Activated CD4-positive, CD25-positive, alpha-beta regulatory T cell treated with anti-CD3 and anti-CD28 coated beads, Interleukin-2, amount 50 U/mL, for 16 hours (primary cell): ENCODE results near the gene CDH13.

Source experiments
- DNase-seq: peaks from one replicate; pipeline ENCODE4 v3.0.0-alpha.2; 2020; ENCODE audit warnings: low read depth, low spot score

Gene CDH13

DNA sequence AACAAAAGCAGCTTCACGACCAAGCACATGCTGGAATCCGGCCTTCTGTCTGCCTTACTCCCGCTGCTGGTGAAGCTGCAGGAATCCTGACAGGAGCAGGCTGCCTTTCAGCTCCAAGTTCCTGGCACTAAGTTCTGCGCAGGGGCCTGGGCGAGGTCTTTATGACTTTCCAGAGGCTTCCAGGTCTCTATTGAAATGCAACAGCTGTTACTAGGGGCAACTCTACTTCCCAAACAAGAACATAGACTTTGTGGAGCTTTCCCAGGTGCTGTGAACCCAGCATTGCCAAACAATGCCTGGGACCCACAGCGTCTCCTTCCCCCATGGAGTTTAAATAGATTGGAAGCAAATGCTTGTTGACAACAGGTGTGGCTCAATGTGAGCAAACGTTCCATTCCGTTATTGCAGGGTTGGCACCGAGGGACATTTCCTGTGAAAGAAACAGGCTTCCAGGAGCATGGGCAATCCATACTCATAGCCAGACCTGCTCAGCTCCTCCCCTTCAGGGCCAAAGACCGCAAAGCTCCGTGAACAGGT is 156.0 kb downstream of the CDH13 start:
- DNase-seq = no peak

DNA sequence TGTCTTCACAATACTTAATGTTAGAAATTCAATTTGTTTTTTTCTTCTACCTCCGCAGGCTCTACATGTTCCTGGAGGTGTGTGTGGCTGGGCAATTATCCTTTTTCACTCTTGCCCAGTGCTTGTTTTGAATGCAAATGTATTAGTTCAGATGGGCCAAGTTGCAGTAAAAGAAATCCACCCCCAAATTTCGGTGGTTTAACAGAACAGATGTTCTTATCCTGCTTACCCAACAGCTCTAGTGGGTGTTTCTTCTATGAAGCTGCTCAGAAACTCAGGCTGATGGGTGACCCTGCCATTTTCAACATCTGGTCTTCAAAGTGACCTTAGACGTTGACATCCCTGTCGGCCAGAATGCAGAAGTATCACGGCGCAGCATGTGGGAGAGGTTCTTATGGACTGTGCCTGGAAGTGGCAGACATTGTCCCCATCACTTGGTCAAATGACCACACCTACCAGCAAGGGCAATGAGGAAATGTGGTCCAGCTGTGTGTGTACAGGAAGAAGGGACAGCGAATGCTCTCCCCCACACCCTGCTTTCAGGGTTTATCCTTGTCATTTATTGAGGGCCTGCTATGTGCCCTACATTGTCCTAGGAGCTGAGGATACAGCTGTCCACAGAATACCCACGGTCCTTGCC is 157.3 kb downstream of the CDH13 start:
- no peak for DNase-seq

DNA sequence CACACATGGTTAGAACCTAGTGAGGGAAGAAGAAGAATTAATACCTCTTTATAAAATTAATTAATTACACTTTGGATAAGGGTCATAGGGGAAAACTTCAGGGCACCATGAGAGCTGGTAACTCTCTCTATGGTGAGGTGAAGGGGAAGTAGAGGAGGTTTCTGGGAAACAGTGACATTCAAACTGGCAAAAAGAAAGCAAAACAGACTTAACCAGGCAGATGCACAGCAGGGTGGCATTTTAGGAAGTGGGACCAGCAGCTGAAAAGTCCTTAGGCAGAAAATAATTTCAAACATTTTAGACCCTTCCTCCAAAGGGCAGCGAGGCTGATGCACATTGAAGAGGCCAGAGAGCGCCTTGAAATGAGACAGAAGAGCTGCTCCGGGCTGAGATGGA is 157.8 kb downstream of the CDH13 start:
- DNase-seq = no peak

DNA sequence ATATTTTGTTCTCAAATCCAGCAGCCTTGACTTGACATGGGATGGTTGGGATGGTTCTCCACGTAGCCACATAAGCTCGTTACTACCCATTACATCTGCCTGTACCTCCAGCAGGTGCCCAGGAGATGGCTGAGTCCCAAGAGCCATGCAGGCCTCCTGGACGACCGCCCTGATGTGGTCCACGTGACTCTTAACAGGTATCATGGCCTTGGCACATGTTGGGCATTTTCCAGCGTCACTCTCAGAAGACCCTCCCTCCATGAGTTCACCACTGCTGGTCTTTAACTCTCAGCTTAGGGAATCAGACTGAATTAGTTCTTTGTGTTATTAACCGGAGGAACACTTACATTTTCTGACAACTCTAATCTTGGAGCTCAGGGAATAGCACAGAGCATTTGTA is 161.5 kb downstream of the CDH13 start:
- no peak for DNase-seq

DNA sequence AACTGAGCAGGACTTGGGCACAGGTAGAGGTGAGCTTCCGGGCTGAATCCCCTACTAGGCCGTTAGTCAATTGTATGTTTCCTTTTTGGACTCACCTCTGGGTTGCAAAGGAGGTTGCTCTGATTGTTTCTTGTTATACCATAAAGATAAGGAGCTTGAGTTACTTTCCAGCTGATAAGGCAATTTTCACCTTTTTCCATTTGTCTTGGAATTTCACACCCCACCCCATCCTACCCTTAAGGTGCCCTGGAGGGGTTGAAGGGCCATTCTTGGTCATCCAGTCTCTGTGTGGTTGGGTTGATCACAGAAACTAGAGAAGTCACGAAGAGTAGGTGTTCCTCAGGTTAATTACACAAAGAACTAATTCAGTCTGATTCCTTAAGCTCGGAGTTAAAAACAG is 162.2 kb downstream of the CDH13 start:
- DNase-seq = no peak

DNA sequence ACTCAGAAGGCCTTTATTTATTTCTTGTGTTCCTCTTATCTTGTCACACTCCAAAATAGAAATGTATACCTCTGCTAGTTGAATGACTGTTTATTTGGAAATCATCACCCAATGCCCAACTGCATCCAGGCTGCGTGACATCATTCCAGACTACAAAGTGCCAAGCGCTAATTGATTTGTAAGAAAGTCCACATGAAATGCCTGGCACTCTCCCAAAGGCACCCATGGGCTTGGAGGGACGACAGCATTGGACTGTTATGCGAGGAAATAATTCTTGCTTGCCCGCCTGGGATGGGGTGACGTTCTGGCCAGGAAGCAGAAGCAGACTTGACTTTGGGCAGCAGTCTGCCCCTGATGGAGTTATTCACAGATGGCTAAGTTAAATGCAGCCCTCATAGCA is 165.9 kb downstream of the CDH13 start:
- no peak for DNase-seq

DNA sequence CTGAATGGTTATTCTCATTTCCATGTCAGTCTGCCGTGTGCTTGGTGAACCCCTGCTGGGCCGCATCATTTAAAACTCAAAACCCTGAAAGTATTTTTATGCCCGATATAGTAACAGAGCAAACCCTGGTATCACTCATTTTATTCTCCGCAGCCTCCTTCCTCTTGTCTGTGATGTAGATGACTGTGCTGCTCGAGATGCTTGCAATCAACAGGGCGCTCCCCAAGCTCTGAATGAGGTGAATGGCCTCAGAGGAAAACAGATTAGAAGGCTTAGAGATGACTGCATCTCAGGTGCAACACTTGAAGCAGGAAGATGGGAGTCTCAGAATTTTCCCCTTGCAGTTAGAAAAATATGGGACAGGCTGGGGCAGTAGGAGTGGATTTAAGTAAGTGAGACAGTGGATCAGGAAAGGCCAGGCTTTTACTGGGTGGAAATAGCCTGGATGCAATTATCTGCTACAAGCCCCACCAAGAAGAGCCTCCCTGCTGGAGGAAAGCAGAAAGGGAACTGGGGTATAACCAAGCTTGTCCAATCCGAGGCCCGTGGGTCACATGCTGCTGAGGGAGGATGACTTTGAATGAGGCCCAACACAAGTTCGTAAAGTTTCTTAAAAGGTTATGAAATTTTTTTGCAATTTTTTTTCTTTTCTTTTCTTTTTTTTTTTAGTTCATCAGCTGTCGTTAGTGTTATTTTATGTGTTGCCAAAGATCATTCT is 166.9 kb downstream of the CDH13 start:
- no peak for DNase-seq

DNA sequence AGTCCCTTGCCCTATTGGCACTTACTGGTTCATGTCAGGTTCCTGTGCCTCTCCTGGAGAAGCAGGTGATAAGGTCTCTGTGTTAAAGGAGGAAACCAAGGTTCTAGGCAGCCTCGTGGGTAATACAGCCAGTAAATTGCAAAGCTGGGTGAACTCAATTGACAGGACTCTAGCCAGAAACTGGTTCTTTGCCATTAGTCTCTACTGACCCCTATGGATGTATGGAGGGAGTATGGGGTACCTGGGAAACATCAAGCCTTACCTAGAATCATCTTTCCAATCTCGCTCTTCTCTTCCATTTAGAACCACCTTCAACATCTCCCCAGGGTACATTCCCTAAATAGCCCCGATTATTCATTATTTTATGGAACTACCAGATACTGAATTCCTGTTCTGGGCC is 169.3 kb downstream of the CDH13 start:
- DNase-seq = no peak

DNA sequence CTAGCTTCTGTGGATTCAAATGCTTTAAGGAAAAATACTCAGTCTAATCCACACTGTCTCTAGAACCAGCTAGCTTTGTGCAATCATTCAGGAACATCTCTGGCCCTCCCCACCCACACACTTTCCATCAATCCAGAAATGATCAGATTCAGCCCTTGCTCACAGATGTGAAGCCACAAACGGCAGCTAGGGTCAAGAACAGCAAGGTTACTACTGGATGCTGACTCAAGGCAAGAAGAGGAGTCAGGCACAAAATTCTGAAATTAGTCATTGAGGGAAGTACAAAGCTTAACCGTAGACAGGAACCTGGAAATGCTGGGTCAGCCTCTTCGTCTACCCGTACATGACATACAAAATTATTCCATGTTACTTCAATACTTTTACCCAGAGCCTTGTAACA is 174.6 kb downstream of the CDH13 start:
- DNase-seq = no peak

DNA sequence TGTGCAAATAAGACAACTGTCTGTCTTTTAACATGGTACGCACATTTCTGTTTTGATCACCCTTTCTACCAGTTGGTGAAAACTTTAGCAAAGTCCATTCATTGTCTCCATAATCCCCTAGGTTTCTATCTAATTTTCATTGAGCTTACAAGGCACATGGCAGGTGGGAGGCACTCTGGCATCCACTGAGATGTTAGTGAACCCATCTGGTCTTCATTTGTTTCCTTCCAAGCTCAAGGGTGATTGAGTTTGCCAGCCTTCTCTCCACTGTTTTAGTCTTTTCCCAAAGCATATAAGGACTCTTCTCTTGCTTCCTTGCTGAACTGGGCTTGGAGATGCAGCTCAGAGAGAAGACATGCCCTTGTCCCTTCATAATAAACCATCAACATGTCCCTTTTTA is 179.1 kb downstream of the CDH13 start:
- DNase-seq = no peak

DNA sequence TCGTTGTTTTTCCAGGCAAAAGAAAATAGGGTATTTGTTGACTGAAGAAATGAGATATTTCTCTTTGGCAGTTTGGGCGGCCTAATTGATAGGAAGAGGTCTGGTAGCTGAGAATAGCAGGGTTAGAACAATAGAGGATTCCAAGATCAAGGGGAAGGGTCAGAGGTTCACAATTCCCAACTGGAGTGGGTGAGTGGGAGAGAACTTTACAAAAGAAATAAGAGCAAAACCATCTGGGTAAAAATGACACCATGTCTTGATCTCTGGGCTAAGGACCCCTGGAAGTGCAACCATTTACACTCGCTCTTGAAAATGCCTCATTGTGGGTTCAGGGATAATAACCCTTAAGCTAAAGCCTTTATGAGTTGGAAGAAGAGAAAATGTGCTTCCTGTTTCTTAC is 180.5 kb downstream of the CDH13 start:
- DNase-seq = no peak

DNA sequence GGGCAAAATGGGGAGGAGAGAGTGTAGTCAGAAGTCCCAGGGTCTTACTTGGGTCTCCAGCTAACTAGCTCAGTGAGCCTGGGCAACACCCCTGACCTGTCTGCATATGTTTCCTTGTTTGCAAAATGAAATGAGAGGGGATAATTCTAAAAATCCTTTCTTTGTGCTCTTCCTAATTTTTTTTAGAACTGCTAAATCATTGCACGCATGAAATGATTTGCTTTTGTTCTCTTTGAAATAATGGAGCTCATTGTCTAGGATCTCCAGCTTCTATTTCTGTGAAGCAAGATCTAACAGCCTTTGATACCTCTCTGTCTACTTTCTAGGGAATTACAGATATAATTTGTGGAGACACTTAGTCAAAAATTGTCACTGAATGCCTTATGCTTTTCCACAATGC is 181.3 kb downstream of the CDH13 start:
- no peak for DNase-seq

DNA sequence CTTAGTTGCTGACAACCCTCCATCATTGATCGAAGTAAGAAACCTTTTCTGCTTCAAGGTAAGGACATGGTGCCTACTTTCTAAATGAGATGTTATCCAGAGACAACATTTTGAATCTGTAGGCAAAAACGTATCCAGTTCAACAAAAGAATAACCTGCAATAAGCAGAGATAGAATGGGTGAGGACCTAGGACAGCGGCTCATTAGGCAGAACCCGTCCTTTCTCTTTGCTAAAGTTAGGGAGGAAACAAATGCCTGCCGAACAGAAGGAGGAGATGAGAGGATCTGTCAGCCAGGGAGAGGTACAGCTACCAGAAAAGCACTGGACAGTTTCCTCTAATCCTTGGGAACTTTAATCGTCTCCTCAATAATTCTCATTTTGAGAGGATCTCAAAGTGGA is 183.3 kb downstream of the CDH13 start:
- DNase-seq = no peak

DNA sequence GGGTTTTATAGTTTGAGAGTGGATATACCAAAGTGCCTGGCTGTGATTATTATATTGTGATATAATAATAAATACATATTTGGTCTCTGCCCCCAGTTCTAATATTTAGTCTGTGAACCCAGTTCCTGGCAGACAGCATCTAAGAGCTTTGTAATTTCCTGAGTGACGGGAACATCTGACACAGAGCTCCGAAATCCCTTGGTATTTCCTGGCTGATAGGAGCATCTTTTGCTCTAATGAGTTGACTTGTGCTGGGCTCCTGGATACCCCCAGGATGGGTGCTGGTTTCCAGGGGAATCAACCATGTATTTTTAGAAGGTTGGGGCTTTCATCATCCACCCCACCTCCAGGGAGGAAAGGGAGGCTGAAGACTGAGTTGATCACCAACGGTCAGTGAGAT is 187.3 kb downstream of the CDH13 start:
- DNase-seq = no peak

DNA sequence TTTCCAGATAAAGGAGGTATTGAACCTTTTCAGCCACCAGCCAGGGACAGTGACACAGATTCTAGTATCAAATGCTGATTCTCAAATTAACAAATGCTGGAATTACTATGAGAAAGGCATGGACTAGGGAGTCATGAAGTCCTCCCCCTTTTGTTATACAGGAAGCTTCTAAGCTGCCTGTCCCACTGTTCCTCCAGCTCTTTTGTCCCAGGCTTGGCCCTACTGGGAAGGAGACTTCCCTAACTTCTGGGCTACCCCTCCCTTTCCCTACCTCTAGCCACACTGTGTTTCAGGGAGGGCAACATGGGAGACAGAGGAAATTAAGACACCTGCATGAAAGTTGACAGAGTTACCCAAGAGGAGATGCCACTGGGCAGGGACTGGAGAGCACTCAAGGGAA is 192.5 kb downstream of the CDH13 start:
- no peak for DNase-seq

DNA sequence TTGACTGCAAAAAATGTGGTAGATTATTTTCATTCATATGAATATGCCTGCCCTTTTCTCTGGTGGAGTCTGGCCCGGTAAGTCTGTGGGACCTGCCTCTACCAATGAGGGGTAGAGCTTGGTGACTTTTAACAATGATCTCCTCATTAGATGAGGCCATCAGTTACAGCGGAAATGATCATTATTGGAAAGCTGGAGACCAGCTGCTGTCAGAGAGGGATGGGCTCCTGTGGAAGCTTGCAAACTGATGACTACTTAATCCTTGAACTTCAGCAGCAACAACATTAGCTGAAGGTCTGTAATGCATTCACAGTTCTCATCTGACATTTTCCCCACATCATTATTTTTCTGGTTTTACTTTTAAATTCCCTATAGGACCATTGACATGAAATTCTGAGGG is 194.1 kb downstream of the CDH13 start:
- no peak for DNase-seq

DNA sequence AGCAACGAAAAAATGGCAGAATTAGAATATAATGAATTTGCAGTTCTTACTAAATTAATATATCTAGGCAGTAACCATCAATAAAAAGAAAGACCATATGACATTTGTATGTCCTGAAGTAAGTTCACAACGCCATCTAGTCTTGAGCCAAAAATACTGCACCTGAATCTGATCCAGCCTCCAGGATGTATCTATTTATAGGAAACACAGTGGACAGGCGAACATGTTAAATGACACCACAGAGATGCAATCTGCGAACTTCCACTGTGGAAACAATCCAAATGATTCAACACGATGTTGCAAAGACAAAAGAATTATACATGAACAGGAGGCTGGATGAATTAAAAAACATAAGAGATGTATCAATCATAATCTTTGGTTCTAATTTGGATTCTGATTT is 197.6 kb downstream of the CDH13 start:
- no peak for DNase-seq

DNA sequence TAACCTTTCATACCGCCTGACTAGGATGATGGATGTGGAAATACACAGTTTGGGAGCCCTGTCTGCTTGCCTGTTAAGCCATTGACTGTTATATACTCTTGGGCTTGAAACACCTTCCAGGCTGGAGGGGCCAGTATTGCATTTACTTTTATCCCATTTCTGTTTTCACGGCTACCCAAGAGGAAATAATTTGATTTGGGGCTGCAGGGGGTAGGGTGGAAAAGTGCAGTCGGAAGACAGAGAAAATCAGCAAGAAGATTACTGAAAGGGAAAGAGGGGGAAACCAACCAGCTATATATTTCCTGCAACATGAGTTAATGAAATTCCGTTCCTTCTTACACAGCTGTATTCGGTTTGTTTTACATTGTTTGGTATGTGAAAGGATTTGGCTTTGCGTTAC is 202.5 kb downstream of the CDH13 start:
- DNase-seq = no peak

DNA sequence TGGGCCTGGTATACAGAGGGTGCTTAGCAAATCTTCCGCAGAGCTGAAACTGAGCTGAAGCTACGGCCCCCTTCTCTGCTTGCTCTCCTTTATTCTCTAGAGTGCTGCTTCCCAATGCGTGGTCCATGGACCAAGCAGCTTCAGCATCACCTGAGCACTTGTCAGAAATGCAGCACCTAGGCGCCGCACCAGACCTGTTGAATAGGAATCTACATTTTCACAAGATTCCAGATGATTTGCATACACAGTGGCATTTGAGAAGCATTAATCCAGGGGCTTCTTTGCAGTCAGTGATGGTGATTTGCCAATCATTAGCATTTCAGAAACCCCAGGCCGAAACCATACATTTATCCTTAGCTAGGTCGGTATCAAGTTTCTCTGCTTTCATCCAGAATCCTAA is 204.2 kb downstream of the CDH13 start:
- DNase-seq = no peak

DNA sequence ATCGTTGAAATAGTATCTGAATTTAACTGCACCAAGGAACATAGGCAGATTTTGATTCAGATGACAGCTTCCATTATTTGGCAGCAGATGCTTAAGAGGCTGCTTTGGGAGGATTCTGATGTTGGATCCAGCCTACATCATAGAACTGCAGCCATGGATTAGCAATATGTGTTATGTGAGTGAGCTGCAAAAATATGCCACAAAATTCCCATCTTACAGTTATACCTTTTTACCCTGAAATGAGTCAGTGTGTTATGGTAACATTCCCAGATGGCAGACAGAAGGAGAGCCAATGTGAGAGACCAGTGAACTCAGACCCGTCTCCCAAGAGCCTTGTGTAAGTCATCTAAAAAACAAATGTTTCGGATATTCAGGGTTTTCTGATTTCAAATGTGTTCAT is 206.1 kb downstream of the CDH13 start:
- no peak for DNase-seq

DNA sequence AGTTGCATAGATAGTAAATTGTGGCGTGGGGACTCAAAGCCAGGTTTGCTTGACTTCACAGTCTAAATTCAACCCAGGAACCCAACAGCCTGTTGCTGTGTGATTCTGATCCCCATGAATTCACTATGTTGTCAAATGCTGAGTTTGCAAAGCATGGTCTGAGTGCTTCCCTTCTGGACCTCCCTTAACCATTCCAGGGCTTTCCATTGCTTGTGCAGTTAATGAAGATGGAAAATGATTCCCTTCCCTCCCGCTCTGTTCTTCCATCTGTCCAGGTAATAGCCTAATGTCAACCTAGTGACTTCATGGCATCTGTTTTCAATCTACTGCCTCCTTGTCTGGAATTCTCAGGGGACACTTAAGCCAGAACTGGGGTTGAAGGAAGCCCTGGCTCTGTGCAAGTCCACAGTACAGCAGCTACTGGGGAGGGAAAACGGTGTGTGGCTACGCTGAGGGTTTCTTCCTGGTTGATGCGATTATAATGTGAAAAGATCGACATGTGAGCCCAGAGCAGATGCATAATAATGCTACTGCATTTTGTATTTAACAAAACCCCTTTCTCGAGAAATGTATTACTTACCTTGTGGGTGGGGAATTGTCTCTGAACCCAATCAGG is 206.7 kb downstream of the CDH13 start:
- DNase-seq = no peak

DNA sequence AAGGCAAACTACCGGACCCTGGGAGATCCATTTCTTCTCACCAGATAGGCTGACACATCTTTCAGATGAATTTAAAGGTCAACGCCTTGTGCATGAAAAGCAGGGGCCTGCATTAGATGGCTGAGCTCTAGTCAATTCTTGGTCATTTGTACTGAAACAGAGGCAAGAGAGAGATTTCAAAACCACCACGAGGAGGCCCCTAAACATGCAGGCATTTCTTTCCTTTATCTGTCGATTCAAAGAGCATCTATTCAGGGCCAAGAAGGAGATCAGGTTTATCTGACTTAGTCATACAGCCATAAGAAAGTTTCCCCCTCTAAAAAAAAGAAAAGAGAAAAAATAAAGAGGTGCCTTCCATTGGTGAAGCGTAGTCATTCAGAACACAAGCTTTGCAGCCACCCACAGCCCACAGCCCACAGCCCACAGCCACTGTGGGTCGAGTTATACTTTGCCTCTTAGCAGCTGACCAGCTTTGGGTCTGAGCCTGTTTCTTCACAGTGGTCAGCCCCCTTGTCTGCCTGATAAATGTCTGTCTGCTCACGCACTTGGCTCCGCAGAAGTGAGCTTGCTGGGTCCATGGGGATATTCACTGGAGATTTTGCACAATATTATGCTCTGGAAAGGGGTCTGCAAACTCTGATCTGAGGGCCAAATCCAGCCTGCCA is 207.5 kb downstream of the CDH13 start:
- DNase-seq = no peak
